Dermis blood vessel endothelial cell (primary cell): ENCODE results near the gene SERPINA4. TPM values are rescaled to one million over a fixed set of nuclear protein-coding genes. Genes with fewer than 3 reads are reported as not detected.
"Not testable (repeated sequence)": the region's sequence is repeated elsewhere in the genome, so short reads cannot be mapped to it uniquely, and the experiment has no call there.

Source experiments
- DNase-seq: peaks from one replicate; pipeline ENCODE4 v3.0.0; 2010
- total RNA-seq: library from RNA; depleted of rRNA; stranded (reverse); fragments of >200 nt; gene quantifications from 2 replicates; pipeline ENCODE4 v1.2.3, GENCODE V29; 2014

SERPINA4 gene
- total RNA-seq, 1 donor from 2014 or later = not detected

DNA sequence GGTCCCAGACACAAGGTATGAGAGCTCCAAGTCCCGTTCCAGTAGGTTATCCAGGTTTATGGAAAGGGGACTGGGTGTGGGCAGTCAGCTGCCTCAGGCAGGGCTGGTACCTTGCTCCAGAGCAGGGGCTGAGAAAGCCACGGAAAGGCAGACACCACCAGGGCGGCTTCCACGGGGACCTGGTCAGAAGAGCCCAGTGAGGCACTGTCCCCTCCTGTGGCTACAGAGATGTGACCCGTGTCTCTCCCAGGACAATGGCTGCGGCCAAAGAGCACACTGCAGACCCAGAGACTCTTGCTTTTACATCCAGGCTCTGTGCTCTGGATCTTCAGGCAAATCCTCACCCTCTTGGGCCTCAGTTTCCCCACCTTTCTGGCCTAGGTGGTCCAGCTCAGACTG, 8.8 kb downstream of the SERPINA4 start:
- no peak for DNase-seq

DNA sequence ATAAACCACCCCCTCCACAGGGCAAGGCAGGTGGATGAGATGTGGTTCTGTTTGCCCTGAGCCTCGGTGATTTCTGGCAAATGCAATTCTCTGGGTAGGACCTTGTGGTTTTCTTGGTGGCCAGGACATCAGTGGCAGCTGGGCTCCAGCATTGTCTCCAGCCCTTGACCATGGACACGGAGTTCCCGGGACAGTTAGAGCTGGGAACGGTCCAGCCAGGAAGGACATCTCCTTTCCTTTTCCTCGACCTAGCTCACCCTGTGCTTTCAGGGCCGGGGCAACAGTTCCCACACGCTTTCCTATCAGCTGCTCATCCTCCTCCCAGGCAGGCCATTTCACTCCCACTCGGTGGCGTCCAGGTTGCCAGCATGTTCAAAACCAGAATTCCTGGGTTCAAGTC, 9.2 kb downstream of the SERPINA4 start:
- no peak for DNase-seq

DNA sequence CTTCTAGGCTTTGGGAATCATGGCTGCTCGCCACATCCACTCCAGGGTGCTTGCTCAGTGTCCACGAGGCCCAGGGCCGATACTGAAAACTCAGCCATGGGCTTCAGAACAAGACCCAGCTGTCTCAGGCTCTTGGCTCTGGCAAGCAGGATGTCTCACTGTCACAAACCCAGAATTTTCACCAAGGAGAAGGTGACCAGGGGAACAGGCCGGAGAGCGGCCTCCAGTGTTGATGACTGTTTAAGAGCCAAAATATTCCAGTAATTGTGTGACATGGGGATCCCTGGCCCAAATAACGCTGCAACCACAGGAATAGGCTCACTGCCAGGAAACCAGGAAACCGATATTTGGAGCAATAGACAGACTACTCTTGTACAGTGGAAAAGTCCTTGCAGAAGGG, 10.2 kb downstream of the SERPINA4 start:
- DNase-seq = no peak

DNA sequence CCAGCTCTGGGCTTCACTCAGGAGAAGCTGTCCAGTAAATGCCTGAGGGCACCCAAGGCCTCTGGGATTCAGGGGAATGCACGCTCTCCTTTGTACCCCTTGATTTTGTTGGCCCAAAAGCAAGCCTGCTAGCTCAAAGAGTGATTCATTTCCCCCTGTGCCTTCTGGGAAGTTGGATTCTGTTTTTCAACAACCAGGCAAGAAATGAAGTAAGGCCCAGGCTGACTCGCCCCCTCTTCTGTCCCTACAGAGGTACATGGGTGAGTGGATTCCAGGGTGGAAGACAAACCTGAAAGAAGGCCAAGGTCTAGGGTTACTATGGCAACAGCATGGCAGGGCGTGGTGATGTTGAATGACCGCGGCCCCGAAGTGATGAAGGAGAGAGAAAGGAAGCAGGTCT, 10.7 kb downstream of the SERPINA4 start:
- DNase-seq = peak; percentile 35

DNA sequence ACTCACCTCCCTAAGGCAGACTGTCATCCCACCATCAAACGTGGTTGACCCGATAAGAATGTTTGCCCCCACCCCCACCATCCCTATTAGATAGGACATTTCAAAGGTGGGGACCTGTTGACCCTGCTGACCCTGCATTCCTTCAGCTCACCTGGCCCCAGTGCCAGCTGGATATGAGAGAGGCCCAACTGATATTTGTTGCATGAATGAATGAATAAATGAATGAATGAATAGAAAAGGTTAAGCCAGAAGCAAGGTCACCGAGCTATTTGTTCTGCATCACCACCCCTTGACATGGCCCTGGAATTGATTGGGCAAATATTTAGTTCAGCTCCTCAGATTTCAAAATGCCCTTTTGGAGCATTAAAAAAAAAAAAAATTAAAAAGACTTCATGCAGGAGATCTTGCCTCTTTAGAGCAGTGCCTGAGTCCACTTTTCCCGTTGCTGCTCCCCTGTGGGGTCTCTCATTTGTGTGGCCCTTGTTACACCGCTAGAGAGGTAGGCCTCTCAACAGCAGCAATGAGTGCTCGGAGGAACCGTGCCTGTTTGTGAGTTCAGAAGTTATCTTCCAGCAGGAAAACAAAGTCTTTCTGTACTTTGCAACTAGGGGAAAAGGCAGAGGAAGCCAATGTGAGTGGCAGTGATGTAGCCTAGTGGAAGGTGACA, 11.5 kb downstream of the SERPINA4 start:
- no peak for DNase-seq

DNA sequence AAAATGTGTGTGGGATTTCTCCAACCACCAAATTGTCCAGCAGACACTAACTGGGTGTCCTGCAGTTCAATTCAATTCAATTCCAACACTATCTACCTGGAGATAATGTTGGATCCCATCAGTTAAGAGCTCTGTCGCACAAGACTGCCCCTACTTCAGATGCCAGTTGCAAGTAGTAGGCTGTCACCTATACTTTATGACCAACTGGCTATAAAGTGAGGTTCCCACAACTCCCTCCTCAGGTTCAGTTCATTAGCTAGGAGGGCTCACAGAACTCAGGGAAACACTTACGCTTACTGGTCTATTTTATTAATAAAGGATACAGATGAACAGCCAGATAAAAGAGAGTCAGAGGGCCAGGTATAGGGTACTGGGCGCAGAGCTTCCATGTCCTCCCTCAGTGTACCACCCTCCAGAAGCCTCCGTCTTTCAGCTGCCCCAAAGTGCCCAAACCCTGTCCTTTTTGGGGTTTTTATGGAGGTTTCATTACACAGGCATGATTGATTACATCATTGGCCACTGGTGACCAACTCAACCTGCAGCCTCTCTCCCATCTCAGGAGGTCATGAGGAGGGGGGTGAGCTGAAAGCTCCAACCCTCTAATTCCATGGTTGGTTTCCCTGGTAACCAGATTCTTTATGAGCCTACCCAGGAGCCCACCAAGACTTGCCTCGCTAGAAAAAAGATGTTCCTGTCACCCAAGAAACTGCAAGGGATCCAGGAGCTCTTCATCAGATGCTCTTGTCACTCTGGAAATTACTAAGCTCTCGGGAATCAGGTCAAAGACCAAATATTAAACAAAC, 12.4 kb downstream of the SERPINA4 start:
- no peak for DNase-seq

DNA sequence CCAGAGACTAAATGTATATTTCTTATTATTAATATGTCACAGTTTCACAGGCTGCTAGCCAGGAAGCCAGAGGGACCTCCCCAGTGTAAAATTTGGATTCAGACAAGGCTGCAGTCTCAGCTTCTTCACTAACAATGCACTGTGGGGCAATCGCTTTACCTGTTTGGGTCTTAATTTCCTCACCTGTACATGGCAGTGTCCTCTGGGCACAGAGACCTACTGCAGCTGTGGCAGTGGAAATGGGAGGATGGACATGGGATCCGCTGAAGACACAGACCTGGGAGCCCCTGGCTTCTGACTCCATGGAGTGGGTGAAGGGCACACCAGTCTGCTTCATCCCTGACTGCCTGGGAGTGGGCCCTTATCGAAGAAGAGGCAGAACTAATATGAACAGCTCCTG, 13.1 kb downstream of the SERPINA4 start:
- DNase-seq = no peak

DNA sequence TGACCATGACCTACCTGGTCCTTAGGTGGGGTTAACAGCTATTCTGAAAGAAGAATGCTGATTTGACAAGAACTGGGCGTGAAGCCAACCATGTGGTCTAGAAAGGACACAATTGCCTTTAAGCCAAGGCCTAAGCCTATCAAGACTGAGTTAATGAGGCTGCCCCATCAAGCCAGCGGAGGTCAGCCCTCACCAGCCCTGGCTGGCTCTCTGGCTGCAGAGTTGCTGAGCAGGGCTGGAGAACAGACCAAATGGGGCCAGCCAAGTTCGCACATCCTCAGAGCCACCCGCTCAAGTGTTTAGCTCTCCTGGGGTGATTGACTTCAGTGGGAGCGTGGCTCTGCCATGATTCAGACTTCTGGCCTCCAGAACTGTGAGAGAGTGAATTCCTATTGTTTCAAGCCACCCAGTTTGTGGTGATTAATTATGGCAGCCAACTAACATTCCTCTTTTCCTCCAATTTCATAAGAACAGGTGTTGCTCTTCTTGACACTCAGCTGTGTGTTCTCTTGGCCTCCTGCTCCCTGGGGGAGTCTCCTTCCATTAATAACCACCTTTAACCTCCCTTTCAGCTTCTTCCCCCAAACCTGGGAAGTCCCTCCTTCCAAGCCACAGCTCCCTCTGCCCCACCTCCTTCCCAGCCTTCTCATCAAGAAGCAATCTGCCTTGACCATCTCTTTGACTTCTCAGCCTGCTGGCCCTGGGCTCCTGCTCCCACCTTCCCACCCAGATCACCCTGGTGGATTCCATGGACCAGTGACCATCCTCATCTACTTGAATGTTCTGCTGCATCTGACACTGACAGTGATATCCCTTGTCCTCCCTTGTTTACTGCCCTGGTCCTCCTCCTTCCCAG, 14.7 kb downstream of the SERPINA4 start:
- DNase-seq = peak; percentile 21

DNA sequence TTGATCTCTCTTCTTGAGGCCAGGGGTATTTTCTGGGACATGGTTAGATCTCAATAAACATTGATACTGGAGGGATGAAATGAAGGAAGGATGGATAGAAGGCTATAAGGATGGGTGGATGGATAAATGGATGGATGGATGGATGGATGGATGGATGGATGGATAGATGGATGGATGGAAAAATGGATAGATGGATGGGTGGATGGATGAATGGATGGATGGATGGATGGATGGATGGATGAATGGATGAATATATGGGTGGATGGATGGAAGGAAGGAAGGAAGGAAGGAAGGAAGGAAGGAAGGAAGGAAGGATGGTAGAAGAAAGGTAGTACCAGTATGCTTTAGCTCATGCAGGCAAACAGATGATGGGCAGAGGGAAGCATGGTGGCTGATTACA, 16.2 kb downstream of the SERPINA4 start:
- not testable (repeated sequence) for DNase-seq

DNA sequence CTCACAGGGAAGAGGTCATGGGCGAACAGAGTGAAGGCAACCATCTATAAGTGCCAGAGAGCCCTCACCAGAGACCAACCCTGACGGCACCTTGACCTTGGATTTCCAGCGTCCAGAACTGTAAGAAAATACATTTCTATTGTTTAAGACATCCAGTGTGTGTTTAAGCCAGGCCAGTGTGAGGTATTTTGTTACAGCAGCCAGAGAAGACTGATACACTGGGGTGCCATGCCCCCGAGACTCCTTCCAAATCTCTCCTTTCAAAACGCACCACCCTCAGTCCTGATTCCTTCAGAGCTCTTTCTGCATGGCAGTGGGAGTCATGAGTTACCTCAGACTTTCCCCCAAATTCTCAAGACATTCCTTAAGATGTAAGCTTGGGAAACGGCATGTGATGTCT, 17.5 kb downstream of the SERPINA4 start:
- no peak for DNase-seq

DNA sequence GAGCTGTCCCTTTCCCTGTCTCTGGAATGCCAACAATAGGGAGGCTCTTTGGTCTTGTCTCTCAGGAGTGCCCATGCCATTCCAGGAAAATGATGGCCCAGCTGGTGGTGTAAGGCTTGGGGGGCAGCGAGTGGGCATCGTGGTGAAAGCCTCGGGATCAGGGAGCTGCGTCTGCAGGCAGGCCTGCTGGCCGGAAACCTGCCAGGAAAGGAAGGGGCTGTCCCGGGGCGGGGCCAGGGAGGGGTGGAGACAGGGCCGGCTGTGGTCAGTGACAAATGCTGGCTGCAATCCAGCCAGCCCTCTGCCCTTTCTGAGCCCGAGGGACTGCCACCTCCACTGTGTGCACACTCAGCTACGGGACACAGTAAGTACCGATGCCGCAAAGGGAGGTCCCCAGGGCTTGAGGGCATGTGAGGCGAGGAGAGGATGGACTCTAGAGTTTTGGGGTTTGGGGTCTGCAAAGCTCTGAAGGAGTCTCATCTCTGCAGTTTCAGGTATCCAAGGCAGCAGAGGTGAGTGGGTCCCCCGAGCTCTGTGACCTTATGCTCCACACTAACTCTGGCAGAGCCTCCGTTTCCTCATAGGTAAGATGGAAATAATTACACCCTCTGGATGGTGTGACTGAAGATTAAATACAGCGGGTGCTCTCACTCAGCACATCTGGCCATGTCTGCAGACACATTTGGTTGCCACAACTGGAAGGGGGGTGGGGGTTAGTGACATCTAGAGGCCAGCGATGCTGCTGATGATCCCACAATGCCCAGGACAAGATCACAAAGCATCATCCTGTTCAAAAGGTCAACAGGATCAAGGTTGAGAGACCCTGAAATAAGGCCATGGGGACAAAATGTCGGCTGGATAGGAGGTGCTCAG, 20.1 kb downstream of the SERPINA4 start, which contains the start of gene SERPINA5:
Gene SERPINA5 (plus strand): TSS at position 300 of the 873 bp plus-strand sequence. CDS start 5,937 bp downstream, outside the sequence.
- DNase-seq = peak; percentile 61

DNA sequence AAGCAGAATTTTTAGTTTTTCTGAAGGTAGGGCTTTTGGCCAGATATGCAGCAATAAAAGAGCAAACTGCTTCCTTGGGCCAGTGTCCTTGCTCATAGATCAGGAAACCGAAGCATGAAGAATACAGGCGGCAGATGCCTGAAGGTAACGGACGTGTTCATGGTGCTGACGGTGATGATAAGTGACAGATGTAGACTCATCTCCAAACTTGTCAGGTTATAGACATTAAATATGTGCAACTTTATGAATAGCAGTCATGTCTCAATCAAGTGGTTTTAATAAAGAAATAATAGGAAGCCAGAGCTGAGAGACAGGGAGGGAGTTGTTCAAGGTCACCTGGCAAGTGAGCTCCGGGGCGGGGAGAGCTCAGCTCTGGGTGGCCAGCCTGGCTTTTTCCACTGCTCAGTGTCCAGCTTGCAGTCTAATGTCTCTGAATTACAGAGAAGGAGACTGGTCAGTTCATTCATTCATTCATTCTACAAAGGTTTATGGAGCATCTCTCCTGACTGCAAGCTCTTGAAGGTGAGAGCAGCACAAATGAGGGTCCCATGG, 21.0 kb downstream of the SERPINA4 start:
- no peak for DNase-seq

DNA sequence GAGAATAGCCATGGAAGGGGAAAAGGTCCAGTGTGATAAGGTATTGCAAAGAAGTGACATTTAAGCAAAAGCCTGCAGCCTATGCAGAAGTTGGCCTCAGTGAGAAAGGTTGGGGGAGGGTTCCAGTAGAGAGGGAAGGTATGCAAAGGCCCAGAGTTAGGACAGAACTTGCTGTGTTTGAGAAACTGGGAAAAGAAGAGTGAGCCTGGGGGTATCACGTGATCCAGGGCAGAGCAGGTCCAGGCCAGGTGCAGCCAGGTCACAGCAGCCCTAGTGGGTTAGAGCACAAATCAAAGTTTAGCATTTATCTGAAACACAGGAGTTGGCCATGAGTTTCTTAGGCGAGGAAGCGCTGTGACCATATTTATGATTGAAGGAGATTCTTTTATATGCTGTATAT, 21.6 kb downstream of the SERPINA4 start:
- DNase-seq = no peak

DNA sequence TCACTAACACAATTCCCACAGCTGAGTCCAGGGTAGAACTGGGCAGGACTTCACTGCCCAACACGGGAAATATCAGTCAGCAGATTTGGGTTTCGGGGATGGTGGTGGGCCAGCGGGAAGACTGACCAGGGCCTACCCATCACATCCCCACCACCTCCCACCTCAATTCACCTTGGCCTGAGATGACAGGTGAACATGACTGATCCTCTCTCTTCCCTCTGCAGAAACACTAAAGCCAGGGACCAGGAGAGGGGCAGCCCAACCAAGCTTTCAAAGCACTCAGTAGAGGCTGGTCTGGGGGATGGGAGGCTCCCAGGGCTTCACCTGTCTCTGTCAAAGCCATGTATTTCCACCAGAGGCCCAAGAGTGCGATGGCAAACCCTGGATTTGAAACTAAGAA, 22.3 kb downstream of the SERPINA4 start:
- no peak for DNase-seq

DNA sequence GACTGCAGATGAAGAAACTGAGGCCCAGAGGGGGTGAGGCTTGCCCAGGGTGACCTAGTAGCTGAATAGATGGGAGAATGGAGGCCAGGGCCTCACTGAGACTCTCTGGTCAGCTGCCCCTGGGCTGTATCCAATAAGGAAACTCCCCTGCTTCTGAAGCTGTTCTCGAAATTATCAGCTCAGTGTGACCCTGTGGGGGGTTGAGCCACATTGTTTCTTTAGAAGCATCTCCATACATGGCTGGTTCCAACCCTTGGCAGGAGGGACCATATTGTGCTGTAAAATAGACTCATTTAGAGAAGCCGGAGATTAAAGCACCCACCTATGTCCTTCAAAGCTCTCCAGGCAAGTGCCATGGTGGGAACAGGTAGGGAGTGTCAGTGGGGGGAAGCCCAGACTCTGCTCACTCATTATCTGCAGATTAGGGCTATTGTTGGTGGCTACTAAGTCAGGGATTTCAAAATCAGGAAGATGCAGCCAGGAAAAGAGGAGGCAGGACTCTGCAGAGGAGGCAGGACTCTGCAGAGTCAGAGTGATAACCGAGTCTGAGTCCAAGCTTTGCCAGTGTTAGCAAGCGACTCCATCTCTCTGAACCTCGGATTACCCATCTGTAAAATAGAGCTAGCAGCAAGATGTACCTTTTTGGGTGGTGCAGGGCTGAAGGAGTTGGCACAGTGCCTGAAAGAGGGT, 23.5 kb downstream of the SERPINA4 start:
- DNase-seq = no peak

DNA sequence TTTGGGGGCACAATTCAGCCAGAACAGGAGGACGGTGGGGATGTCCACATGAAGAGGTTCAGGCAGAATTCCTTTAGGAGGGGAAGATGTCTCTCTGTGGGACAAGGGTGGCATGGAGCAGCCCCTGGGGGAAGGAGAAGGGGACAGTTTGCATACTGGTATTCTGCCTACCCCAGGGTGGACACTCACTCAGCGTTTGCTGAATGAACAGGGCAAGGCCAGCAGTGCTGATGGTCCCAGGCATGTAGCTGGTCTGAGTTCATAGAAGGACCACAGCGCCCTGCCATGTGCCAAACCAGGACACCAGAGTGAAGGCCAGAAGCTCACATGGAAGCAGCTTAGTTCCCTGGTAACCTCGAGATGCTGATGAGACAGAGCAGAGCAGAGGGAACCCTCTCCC, 25.4 kb downstream of the SERPINA4 start:
- no peak for DNase-seq

DNA sequence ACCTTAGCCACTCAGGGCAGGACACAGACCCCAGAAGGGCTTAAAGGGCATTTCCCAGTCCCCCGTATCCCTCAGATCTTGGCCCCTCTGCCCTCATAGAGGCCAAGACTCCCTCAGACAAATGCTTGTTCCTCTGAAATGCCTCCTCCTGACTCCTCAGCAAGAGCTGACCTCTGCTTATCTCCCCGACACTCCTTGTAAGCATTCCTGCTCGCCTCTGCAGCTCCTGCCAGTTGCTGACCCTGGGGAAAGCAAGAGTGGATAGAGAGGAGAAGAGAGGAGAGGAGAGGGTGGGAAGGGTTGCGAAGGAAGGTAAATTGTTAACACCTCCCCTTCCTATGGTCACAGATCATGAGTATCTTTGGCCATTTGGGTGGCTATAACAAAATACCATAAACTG, 27.1 kb downstream of the SERPINA4 start:
- no peak for DNase-seq

DNA sequence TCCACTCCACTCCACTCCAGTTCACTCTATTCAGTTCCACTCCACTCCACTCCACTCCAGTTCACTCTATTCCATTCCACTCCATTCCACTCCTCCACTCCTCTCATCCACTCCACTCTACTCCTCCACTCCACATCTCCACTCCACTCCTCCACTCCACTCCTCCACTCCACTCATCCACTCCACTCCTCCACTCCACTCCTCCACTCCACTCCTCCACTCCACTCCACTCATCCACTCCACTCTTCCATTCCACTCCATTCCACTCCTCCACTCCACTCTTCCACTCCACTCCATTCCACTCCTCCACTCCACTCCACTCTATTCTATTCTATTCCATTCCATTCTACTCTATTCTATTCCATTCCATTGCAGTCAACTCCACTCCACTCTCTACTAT, 29.8 kb downstream of the SERPINA4 start:
- no peak for DNase-seq

DNA sequence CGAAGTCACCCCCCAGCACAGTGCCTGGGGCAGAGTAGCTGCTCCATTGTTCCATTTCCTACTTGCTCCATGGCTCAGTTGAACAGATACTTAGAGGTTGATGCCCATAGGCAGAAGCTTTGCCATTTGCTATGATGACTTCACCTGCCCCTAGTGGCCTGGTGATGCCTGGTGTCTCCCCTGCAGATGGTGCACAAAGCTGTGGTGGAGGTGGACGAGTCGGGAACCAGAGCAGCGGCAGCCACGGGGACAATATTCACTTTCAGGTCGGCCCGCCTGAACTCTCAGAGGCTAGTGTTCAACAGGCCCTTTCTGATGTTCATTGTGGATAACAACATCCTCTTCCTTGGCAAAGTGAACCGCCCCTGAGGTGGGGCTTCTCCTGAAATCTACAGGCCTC, 30.6 kb downstream of the SERPINA4 start:
- DNase-seq = no peak

DNA sequence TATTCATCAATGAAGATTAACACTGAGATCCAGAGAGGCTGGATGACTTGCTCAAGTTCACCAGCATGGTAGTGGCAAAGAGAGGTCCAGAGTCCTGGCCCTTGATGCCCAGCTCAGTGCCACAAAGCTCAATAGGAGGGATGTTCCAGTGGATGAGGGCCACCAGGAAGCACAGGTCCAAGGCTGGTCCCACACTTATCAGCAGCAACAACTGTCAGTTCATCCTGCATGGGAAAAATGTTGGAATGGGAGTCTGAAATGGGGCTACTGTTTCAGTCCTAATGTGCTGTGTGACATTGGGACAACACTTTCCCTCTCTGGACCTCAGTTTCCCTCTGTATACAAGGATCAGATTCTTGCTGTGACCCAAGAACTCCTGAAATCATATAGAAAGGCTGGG, 31.2 kb downstream of the SERPINA4 start:
- DNase-seq = no peak

DNA sequence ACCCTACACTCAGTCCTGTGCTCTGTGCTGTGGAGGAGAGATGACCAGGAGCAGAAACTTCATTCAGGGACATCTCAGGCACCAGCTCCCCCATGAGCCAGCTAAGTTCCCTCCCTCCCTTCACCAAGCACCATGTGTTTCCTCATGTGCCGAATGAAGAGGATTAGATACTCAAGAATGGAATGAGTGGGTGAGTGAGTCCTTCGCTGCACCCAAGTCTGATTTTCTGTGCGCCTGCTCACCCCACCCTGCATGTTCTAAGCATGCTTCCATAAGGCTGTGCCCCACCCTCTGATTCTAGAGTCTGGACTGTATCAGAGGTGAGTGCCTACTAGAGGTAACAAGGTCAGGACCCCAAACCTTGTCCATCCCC, 32.1 kb downstream of the SERPINA4 start:
- DNase-seq = no peak
